HCT116 (cell line): ENCODE results near the gene CCDC102B.

Source experiments
- CEBPB ChIP-seq: IDR thresholded peaks from 2 replicates; pipeline ENCODE4 v1.6.1; 2012; ENCODE audit warnings: low read depth
- EZH2 ChIP-seq: fragments of 200-600 bp; sonication (generic); IDR thresholded peaks from 2 replicates; pipeline ENCODE4 v1.6.1; 2017; ENCODE audit warnings: antibody characterized with exemption, mixed run types
- JUND ChIP-seq: IDR thresholded peaks from 2 replicates; pipeline ENCODE4 v1.6.1; 2012
- POLR2A ChIP-seq: IDR thresholded peaks from 2 replicates; pipeline ENCODE4 v1.7.0; 2011; ENCODE audit warnings: borderline replicate concordance; ENCODE audit not compliant: insufficient read depth, insufficient read length; ENCODE audit errors: extremely low read depth
- POLR2AphosphoS5 ChIP-seq: IDR thresholded peaks from 2 replicates; pipeline ENCODE4 v1.6.1; 2011; ENCODE audit warnings: mild to moderate bottlenecking, low read depth, low read length, moderate library complexity
- RAD21 ChIP-seq: IDR thresholded peaks from 2 replicates; pipeline ENCODE4 v1.6.1; 2012; ENCODE audit warnings: low read depth, mild to moderate bottlenecking
- SRF ChIP-seq: IDR thresholded peaks from 2 replicates; pipeline ENCODE4 v1.6.1; 2012; ENCODE audit warnings: low read depth
- TF ChIP-seq, protein P1 (sequence below), 3 experiments: fragments of 200-600 bp in 1 of 3; sonication (generic) in 1 of 3; IDR thresholded peaks in 2 of 3; conservative IDR thresholded peaks in 1 of 3; 2 replicates each; pipeline ENCODE4 v1.5.1; 2012 to 2017; ENCODE audit warnings: low read depth in 2 of 3, low read length in 2 of 3, antibody characterized with exemption in 1 of 3, borderline replicate concordance in 1 of 3, control low read depth in 1 of 3, mild to moderate bottlenecking in 1 of 3, mixed read lengths in 1 of 3, mixed run types in 1 of 3, moderate library complexity in 1 of 3; ENCODE audit not compliant: insufficient read depth in 1 of 3

DNA sequence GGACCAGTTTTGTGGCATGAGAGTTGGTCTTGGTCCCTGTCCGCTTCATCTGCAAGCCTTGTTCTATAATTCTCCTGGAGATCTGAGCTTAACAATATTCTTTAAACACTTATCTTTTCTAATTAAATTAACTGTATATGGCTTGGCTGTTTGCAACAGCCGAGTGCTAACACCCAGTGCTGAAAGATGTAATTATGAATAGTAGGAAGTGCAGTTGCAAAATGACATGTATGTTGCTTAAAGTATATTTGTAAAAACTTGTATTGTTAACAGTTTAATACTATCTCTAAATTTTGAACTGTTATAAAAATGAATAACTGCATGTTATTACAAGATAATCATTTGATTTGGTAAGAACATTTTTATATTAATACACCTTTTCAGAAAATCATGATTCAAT, 45.1 kb downstream of the CCDC102B start:
- no peak for TF ChIP-seq POLR2AphosphoS5
- TF ChIP-seq SRF: no peak
- TF ChIP-seq, protein P1, sequence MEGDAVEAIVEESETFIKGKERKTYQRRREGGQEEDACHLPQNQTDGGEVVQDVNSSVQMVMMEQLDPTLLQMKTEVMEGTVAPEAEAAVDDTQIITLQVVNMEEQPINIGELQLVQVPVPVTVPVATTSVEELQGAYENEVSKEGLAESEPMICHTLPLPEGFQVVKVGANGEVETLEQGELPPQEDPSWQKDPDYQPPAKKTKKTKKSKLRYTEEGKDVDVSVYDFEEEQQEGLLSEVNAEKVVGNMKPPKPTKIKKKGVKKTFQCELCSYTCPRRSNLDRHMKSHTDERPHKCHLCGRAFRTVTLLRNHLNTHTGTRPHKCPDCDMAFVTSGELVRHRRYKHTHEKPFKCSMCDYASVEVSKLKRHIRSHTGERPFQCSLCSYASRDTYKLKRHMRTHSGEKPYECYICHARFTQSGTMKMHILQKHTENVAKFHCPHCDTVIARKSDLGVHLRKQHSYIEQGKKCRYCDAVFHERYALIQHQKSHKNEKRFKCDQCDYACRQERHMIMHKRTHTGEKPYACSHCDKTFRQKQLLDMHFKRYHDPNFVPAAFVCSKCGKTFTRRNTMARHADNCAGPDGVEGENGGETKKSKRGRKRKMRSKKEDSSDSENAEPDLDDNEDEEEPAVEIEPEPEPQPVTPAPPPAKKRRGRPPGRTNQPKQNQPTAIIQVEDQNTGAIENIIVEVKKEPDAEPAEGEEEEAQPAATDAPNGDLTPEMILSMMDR (IDR thresholded peaks at IDR 0.05 in 2 of 3, conservative IDR thresholded peaks at IDR 0.05 in 1 of 3; ENCODE audit: borderline replicate concordance in 1 of 3, insufficient read depth in 1 of 3, low read depth in 2 of 3, low read length in 2 of 3): no peak
- TF ChIP-seq RAD21: no peak
- TF ChIP-seq POLR2A: no peak
- no peak for TF ChIP-seq JUND
- TF ChIP-seq CEBPB: no peak
- TF ChIP-seq EZH2: no peak
